Activated CD4-positive, alpha-beta T cell treated with anti-CD3 and anti-CD28 coated beads, Interleukin-2, Interleukin-6, amounts not matched to agents 100 ng/mL and 50 ng/mL, durations not matched to agents 16 hours and 8 hours (primary cell): ENCODE data around the gene HOMER1.
"Not testable (repeated sequence)": the region's sequence is repeated elsewhere in the genome, so short reads cannot be mapped to it uniquely, and the experiment has no call there.

Source experiments
- DNase-seq: peaks from one replicate; pipeline ENCODE4 v3.0.0-alpha.2; 2020

HOMER1 gene

DNA sequence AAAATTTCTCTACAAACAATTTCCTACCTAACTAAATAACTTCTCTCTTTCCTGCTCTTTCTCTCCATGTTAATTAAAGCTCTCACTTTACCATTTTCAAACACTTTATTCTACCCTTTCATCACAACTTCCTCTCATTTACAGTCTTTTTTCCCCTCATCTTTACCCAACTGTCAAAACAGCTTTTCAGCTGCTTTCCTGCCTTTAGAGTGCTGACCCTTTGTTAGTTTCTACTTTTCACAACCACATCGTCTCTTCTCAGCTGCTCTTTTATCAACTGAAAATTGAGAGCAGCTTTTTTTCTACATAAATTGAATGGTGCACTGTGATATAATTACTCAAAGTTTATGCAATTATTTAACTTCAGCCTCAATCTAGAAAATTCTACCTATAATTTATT lies 3.1 kb upstream of the HOMER1 start:
- no peak for DNase-seq

DNA sequence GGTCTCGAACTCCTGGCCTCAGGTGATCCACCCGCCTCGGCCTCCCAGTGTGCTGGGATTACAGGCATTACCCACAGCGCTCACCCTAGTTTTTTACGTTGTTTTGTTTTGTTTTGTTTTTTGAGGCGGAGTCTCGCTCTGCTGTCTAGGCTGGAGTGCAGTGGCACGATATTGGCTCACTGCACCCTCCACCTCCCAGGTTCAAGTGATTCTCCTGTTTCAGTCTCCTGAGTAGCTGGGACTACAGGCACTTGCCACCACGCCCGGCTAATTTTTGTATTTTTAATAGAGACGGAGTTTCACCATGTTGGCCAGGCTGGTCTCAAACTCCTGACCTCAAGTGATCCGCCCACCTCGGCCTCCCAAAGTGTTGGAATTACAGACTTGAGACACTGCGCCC lies 2.4 kb upstream of the HOMER1 start:
- not testable (repeated sequence) for DNase-seq

DNA sequence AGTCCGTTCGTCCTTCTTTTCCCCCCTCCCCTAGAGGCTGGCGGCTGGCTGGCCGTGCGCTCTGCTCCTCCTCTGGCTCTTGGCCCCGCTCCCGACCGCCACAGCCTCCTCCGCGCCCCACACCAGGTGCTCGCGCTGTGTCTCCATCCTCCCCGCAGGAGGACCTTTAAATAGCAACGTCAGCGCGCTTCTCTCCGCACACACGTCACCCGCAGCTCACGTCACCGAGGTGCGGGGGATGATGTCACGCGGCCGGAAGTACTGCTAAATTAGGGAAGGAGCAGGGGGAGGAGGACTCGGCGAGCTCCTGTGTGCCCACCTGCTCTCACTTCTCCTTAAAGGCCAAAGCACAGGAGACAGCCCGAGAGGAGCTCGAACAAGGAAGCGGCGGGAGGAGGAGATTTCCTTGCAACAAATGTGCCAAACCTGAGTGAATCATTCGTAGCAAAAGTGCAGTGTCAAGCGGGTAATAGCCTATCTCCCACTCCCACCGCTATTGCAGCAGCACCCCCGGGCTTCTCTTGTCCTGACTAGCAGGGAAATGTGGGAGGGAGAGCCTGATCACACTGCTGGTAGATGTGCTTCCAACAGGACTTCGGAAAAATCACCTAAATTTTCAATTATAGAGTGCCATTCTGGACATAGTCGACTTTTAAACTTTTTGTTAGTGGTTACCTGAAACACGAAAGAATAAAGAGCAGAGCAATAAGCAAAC lies 614 bp upstream of the HOMER1 start:
- DNase-seq: peak; percentile 93

DNA sequence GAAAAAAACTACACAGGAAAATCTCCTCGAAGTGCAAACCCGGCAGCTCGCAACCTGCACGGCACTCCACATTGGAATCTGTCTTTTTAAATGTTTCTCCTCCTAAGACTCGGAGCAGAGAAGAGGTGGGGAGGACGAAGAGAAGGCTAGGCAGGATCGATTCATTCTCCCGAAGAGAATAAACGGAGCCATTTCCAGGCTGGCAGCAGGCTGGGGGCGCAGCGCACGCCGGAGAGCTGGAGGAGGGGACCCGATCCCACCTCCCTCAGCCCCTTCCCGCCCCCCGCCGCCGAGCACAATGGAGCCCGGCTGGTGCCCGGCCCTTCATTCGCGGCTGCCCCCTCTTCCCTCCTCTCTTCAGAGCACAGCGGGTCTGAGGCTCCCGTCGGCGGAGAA lies 628 bp downstream of the HOMER1 start:
- peak; percentile 8 for DNase-seq

DNA sequence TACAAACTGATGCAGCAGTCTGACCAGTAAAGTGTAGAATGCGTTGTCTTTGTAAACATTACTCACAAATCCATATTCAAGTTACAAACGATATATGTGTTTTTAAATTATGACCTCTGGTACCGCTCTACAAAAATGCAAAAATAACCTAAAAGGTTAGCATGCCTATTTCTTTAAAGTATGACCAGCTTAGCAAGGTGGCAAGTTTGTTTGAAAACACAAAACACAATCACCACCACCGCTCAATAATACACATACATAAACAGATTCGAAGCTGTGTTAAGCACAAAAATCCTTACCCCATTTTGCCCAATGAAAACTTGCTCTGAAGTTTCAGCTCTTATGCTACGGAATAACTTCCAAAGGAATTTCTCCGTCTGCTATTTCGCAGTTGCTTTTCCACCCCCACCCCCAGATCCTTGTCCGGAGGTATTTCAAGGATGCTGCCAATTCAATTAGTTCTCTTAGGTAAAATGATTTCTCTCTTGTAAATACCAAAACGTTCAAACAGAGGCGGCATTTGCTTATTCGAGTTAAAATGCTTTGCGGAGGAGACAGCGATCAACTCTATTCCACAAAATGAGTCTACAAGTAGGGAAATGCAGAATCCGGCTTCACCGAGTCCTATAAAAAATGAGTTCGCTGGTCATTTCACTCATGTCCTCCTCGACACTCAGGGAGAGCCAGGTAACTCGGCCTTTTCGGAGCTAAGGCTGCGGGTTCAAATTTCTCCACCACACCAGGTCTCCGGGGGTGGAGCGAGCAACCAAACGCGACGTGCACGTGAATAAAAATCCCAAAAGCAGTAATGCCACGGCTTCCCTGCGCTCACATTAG lies 1.2 kb downstream of the HOMER1 start:
- peak; percentile 10 for DNase-seq

DNA sequence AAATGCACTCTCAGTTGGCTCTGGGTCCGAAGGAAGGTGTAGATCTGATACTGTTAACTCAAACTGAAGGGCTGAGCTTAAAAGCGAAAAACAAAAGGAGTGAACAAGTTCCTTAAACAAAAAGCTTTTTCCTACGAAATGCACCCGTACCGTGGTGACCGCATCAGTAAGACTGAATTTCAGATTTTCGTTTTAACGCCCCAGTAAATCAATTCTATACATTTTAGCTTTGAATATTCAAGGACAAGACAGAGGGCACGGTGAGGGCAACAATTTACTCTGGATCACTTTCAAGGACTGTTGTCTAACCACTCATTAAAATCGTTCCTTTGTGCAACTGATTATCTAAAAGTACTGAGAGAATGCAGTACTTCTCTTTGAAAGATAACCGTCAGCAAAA lies 1.9 kb downstream of the HOMER1 start:
- no peak for DNase-seq

DNA sequence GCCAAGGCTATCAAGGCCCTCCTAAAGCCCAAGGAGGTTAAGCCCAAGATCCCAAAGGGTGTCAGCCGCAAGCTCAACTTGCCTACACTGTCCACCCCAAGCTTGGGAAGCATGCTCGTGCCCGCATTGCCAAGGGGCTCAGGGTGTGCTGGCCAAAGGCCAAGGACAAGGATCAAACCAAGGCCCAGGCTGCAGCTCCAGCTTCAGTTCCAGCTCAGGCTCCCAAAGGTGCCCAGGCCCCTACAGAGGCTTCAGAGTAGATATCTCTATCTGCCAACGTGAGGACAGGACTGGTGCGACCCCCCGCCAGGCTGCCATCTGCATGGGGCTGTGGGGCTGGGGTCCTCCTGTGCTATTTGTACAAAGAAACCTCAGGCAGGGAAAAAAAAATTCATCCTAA lies 3.3 kb downstream of the HOMER1 start:
- no peak for DNase-seq

DNA sequence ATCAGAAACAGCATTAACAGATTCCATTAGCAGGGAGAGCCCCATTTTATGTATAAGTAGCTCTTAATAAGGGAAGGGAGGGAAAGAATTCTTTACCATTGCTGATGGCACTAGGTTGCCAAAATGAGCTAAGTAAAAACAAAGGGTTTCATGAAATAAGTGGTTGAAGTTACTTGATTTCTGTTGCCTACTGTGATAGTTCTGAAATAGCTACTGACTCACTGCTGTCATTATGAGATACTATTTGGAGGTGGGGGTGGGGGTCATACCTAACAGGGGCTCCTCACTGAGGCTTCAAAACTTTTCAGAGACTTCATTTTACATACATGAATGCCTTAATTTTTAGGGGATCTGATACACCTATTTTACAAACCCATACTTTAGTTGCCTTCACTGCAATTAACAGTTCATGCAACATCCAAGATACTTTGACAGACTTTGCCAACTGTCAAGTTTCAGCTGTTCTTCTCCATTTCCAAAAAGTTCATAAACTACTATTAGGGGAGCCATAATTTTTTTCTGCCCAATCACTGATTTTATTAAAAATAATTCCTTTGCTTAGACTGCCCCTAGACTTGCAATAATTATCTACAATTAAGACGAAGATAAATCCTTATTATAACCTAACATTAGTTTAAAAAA lies 4.6 kb downstream of the HOMER1 start:
- no peak for DNase-seq

DNA sequence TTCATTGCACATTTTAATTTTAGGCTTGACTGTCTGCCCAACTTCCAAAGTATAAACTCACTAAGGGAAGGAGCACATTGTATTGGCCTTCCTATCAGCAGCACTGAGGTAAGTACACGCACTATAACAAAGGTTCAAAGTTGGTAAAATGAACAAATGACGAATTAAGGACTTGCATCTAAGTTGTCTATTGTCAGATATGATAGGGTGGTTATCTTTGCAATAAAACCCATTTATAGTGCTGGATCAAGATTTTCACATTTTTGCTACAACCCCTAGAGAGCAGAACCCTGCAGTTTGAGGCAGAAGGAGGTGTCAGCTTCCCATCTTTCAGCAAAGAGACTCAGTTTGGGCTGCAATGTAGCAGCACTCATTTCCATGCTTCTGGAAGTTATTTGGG lies 5.1 kb downstream of the HOMER1 start:
- no peak for DNase-seq

DNA sequence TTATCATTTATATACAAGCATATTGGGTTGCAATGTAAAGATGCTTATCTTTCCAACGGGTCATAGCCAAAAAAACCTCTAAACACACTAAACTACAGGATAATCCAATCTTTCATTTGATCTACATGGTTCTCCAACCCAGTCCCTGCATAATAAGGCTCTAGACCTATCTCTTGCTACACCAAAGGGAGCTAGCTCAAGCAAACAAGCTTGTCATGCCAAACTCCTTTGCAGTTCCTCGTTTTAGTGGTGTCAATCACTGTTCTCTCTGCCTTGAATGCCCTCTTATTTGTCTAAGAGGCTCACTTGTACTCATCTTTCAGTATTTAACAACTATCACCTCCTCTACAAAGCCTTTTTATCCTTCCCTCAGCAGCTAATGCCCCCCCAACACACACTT lies 5.6 kb downstream of the HOMER1 start:
- DNase-seq: no peak

DNA sequence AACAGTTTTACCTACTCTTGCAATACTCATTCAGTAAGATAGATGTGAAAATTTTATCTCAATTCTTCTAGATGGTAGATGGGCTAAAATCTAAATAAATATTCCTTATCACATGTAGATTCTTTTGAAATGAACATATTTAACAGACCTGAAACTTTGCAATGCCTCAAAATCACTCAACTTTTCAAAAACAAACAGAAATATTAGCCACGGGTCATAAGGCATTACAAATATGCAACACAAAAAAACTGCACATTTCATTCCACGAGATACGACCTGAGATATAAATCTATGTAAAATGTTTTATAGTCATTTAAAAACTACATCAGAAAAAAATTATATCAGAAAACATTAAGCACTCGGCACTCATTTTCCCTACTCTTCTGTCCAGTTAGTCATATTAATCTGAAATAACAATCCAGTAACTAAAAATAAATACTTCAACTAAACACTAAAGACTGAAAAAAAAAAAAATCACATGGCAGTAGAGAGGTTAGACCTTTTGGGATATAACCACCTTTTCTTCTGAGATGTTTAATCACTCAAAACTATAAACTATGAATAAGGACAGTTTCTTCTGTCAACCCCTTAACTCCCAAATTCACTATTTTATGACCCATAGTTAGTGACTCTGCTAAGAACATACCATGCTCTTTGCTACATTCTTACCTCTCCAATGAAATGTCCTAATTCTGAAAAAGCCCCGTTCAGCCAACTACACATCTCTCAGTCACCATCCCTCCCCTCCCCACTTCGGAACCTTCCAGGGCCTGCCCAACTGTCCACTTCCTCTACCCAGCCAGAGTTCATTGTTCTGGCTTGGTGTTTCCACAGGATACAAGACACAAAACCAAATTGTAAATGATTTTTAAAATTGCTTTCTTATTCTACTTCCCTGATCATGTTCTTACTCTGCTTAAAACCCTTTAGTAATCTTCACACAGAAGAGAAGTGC lies 6.4 kb downstream of the HOMER1 start:
- DNase-seq: no peak

DNA sequence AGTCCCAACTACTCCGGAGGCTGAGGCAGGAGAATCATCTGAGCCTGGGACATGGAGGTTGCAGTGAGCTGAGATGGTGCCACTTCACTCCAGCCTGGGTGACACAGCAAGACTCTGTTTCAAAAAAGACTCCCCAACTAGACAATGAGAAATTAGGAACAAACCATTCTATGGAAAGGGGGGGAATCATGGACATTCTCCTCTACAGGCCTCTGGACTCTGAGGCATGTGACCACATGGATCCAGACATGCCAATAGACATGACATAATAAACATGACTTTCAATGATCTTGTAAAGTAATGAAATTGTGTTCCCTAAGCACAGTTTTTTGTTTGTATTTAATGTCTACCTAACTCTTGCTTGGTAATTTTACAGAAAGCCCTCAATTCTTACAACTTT lies 8.8 kb downstream of the HOMER1 start:
- DNase-seq: no peak

DNA sequence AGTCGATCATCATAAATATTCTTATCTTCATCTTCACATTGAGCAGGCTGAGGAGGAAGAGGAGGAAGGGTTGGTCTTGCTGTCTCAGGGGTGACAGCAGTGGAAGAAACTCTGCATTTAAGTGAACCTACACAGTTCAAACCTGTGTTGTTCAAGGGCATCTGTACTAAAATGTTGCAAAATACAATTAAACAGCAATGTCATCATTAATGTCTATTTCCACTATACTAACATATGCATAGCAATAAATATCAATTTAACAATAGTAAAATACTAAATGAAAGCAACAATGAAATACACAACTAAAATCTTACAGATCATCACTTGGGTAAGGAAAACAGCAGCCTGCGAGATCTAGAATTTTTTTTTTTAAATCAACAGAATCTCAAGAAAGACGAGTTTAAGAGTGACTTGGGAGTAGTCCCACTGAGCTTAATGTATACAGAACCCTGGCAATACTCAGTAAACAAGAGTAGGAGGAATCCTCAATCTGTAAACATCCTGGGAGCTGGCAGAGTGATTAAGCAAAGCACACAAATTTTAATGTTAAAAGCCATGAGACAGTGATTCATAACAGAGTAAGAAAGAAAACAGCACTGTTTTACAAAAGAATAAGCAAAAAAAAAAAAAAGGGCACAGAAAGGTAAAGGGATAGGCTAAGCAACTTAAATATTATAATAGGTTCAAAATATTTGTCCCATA lies 10.0 kb downstream of the HOMER1 start:
- no peak for DNase-seq

DNA sequence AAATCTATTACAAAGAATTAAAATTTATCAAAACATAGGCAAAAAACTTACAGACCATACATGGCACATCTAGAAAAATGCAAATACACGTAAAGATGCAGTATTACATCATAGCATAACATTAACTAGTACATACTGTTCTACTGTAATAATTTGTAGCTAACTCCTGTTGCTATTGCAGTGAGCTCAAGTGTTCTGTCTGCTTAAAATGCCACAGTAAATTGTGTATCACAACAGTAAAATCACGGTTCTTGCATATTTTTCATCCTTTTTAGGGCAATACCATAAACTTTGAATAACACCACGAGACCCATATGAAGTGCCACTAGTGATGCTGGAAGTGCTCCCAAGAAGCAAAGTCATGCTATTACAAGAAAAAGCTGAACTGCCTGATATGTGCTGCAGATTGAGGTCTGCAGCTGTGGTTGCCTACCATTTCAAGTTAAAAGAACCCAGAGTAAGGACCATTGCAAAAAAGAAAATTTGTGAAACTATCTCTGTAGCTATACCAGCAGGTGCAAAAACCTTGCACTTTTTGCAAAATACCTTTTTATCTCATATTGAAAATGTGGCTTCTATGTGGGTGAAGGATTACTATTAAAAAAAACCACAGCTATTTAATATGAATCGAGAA lies 14.2 kb downstream of the HOMER1 start:
- DNase-seq: no peak

DNA sequence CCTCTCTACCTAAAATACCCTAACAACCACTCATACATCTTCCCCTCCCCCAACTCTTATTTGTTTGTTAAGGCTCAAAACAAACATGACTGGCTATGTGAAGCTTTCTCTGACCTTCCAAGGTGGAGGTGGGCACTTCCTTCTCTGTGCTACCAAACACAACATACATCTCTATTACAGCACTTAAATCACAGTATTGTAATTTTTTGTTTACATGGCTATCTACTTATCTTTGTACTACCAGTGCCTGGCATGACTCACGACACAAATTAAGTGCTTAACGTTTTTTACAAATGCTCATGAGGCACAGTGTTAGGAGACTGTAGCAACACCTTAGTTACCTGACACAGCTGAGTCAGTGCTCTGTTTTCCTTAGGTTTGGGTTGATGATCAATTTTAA lies 18.6 kb downstream of the HOMER1 start:
- no peak for DNase-seq

DNA sequence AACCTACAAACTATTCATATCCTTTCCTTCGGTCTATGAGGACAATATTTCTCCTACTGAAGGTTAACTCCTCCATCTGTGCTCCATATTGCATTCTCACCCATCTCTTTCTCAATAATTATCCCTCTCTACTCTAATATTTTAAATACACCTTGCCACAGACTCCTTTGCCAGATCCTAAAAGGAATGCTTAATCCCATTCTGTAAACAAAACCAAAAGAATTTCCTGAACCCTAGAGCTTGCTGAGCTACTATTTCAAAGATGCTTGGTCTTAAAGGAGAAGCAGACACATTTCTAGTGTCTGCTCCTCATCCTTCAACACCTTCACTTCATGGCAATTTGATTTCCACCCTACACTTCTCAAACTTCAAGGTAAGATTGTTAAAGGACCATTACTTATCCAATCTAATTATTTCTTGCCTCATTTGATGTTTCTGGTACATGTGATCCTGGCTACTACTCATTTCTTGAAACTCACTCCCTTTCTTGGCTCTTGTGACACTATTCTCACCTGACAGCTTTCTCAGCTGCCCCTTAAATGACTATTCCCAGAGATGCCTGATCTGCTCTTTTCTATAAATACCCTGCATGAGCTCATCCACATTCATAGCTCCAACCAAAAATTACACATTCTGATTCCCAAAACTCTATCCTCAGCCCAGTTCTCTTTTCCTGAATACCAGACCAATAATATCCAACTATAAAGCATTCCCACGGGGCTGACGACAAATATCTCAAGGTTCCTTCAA lies 20.2 kb downstream of the HOMER1 start:
- DNase-seq: no peak

DNA sequence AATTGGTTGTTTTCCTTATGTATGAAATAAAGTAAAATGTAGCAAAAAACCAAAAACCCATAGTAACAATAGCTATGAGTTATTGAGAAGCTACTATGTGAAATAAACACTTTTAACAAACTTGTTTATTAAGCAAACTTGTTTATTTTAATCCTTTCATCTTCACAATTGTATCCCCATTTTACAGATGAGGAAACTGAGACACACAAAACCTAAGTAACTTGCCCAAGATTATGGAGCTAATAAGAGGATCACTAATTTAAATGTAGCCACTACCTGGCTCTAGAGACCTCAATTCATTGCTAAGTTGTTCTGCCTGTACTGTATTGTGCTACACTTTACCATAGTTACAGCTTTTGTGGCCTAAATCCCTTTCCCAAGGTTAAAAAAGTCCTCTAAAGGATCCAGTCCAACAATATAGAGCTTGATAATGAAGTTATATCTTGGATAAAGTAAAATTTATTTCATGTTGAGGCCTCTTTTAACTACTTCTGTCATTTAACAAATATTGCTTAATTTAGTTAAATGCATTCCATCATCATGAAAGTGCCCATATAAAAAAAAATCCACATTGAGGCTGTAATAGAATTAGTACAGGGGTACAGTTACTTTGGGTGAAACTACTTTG lies 22.1 kb downstream of the HOMER1 start:
- DNase-seq: no peak

DNA sequence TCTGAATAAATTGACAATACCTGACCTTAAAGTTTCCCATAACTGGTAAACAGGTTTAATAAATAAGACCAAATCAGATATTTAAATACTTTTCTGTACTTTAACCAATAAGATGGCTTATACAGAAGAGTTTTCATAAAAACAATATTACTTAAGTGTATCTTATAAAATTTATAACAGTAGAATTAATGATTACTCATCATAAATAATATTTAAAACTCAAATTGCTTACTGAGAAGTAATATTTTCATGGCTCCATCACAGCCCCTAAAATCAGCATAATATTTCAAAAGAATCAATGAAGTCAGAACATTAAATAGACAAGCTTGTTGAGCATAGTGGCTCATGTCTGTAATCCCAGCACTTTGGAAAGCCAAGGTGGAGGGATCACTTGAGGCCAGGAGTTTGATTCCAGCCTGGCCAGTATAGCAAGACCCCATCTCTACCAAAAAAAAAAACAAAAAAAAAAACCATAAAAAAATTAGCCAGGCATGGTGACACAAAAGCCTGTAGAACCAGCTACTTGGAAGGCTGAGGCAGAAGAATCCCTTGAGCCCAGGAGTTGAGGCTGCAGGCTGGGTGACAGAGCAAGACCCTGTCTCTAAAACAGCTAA lies 23.5 kb downstream of the HOMER1 start:
- DNase-seq: no peak

DNA sequence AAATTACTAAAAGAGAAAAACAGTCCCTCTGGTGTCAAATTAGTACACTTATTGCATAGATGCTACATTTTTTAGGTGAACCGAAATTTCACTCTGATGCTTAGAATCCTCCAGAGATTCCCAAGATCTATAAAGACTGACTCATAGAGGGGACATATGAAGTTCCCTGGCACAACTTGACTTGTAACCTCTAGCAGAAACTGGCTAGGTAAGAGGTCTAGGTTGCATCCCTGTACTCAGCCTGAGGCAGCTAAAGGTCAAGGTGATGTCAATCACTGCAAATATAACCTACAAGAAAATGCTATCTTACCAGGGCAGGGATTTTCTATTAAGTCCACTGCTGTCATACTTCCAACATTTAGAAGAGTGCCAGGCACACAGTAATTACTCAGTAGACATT lies 24.2 kb downstream of the HOMER1 start:
- no peak for DNase-seq

DNA sequence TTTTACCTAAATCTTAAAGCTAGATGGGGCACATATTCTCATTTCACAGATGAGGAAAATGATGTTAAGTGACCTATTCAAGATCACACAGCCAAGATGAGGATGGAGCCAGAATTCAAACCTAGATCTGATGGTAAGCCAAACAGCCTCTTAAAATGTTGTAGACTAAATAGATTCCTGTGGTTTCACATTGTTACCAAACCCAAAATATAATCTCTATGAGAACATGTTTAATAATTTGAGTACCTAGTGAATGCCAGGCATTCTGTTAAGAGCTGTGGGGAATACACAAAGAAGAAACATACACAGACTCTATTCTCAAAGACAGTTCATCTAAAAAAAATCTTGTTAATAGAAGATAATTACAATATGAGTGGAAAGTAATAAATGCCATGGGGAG lies 25.2 kb downstream of the HOMER1 start:
- DNase-seq: no peak
